Kasumi-1 (cell line): ENCODE data around the gene SELENOO.
A peak's percentile ranks its signal among the peaks of the same experiment; 100 is the strongest.

ENCODE experiments used
- DNase-seq, 2 experiments: peaks; one replicate each; lab custom pipeline; 2025; lab: John Stamatoyannopoulos, UW

The SELENOO gene

DNA sequence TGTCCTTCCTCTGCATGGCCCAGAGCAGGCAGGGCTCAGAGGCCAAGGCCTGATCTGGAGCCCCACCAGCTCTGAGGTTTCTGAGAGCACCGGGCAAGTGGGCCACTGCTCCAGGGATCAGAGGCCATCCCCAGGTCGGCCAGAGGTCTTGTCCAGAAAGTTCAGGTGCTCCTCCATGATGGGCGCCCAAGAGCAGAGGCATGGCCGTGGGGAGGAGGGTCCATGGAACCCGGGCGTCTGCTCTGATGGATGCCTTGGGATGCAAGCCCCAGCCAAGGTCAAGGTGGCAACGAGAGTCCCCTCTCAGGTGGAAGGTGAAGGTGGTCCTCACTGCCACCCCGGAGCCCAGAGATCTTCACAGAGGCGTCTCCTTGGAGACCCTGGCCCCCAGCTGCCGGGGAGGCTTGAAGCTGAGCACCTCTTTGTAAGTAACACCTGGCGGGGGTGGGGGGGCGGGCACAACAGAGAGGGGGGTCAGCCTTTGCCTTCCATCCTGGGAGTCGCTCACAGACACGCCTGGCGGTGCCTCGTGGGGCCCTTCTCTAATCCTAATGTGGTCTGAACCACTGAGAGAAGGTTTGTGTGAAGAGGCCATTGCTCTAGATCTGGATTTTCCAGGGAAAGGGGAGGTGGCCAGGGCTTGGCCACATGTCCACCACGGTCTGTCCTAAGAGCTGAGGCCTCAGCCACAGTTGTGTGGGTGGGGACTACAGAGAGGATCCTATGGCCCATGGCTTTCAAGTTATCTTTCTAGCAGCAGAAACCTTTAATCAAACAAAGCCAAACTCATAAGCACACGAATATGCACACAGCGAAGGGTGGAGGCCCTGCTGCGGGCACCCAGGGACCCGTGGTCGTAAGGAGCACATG, 52.5 kb downstream of the SELENOO start:
- DNase-seq: no peak

DNA sequence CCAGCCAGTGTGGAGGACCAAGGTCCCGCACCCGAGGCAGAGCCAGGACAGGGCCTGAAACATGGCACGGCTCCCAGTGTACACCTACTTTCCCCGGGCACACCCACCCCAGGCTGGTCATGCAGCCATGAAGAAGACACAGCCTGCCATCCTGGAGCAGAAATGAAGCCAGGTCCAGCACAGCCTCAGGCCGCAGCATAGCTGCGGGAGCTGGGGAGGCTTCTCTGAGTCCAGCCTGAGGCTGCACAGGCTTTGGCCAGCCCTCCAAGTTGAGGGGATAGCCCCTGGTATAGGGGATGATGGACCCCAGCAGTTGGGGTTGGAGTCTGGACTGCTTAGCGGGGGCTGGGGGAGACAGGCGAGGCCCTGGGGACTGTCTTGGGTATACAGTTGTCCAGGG, 53.1 kb downstream of the SELENOO start:
- DNase-seq: no peak

DNA sequence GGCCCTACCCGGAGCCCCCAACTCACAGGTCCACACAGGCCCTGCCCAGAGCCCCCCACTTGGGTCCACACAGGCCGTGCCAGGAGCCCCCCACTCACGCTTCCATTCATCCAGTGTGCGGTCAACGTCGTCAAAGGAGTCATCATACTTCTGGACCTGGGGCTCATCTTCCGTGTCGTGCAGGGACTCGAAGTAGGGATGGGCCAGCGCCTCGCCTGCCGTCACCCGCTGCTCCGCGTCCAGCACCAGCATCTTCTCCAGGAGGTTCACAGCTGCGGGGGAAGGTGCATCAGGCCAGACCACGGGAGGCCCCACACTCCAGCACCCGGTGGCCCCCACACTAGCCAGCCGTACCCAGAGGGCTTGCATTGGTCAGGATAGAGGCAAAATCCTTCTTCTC, 54.3 kb downstream of the SELENOO start:
- no peak for DNase-seq

DNA sequence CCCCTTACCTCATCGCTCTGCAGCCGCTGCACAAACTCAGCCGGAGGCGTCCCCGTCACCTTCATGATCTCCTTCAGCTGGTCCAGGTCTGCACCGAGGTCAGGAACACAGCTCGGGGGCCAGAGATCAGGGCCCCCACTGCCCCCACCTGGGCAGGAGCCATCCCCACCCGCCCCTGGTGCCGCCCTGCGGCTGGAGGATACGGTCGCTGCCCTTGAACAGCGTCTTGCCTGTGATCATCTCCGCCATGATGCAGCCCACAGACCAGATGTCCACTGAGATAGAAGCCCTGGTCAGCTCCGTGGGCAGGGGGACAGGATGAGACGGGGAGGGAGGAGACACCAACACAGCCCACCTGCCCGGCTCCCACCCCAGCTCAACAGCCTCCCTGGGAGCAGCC, 54.8 kb downstream of the SELENOO start:
- DNase-seq: no peak

DNA sequence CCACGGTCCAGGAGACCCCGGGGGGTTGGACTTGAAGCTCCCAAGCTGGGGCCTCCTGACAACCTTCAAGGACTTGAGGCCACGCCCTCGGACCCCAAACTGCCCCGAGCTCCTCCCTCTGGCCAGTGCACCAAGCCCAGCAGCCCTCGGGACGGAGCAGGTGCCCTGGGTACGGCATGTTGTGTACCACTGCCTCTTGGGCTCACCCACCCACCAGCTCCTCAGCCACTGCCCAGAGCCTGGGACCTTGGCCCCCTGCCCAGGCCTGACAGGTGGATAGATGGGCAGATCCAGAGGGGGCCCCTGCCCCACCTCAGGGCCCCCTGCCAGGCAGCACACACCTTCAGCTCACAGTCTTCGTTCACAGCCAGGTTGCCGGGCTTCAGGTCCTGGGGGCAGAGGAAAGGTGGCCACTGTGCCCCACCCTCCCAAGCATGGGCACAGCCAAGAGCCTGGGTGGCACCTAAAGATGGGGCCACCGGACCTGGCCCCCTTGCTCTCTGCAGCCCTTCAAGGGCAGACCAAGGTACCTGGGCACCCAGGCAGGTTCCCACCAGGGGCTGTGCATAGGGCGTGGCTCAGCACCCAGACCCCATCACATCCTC, 55.5 kb downstream of the SELENOO start:
- DNase-seq: no peak

DNA sequence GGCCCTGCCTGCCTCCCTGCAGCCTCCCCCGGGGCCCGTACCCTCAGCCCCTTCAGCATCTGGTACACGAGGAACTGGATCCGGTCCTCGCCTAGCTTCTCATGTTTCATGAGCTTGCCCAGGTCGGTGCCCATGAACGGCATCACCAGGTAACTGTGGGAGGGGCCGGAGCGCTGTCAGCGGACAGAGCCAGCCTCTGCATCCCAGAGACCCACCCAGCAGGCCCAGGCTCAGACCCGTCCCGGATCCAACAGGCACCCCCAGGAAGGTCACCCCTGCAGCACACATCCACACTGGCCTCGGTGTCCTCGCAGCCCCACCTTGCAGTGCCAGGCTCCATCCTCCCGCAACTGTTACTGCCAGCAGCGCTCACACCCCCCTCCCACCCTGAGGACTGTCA, 56.2 kb downstream of the SELENOO start:
- no peak for DNase-seq

DNA sequence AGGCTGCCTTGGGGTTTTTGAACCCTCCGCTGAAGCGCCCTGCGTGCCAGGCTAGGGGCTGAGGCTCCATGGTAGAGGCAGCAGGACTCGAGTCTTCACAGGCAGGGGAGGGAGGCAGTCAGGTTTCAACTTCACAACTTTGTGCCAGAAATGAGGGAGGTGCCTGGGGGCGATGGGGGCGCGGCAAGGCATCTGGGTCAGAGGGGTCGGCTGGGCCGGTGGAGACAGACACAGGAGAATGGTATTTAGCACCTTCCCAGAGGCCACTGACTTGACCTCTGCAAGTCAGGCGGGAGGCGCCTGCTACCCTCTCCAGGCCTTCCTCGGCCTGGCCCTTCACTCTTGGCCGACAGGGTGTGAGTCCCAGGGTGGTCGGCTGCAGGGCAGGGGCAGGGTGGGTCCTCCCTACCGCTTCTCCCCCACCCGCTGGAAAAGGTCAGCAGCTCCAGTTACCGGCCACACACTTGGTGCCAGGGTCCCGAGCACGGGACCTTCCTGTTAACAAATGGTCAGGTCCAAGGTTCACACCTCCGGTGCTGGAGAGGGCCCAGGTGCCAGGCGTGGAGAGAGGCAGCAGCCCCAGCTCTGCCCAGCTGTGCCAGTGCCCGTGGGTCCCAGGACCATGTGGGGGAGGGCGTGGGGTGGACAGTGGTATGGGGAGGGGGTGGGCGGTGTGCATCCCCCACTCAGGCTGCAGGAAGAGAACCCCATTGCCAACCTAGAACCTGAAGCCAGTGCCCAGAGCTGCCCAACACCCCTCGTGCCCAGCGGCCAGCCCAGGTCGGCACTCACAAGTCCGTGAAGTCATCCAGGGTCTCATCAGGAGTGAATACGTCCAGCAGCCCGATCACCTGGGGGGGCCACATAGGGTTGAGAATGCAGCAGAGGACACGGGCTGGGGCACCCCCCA, 56.9 kb downstream of the SELENOO start:
- DNase-seq: no peak

DNA sequence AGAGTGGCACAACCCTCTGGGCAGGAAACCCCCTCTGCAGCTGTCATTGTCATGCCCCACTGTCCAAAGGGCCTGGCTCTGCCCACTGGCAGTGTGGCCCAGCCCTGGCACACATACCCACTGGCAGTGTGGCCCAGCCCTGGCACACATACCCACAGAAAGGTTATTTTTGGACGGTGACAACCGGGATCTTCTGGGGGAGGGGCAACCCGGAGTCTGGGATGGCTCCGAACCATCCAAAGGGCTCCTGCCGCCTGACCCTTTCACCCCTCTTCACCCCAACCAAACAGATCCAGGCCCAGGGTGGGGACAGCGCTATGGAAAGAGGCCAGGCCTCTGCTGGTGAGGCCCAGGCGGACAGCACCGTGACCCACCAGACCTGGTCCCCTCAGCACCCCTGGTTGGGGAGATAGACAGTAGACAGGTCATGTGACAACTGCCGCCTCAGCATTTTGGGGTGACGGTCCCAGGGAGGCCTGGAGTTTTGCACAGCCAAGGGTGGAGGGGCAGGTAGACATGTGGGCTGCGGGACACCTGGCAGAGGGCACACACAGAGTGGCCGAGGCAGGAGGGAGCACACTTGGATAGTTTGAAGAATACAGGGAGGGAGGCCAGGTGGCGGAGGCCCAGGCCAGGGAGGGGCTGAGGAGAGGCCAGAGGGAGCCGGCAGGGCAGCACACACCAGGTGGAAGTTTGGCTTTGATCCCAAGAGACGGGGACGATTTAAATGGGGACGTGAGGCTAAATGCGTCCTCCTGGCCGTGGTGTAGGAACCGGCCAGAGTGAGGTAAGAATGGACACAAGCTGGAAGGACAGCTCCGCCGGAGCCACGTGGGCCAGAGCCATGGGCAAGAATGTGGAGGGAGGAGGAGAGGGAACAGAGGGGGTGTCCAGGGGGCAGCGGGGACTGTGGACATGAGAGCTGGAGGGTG, 57.8 kb downstream of the SELENOO start:
- DNase-seq: no peak

DNA sequence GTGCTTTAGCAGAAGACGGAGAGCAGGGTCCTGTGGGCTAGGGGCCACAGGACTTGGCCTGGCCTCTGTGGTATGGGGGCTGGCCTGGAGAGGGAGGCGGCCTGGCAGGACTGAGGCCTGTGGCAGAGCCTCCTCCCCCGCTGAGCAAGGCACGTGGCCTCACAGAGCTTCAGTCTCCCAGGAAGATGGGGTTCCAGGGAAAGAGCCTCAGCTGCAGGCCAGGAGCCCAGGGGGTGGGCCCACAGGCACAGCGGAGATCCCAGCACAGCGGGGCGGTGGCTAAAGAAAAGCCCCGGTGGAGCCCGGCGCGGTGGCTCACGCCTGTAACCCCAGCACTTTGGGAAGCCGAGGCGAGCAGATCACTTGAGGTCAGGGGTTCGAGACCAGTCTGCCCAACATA, 58.5 kb downstream of the SELENOO start:
- DNase-seq: no peak

DNA sequence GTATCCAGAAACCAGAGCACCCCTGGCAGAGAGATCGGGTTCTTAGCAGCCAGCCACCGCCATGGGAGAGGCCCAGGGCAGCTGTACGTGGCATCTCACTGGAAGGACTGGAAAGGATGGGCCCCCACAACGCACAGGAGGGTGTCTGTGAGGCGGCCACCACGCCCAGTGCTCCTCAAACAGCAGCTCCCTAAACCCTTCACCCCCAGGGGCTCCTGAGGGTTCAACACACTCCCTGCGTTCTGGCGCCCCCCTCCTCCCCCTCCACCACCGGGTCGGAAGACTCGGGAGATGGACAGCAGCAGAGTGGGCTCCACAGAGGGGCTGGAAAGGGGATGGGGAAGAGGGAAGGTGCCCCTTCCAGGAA, 59.6 kb downstream of the SELENOO start:
- no peak for DNase-seq

DNA sequence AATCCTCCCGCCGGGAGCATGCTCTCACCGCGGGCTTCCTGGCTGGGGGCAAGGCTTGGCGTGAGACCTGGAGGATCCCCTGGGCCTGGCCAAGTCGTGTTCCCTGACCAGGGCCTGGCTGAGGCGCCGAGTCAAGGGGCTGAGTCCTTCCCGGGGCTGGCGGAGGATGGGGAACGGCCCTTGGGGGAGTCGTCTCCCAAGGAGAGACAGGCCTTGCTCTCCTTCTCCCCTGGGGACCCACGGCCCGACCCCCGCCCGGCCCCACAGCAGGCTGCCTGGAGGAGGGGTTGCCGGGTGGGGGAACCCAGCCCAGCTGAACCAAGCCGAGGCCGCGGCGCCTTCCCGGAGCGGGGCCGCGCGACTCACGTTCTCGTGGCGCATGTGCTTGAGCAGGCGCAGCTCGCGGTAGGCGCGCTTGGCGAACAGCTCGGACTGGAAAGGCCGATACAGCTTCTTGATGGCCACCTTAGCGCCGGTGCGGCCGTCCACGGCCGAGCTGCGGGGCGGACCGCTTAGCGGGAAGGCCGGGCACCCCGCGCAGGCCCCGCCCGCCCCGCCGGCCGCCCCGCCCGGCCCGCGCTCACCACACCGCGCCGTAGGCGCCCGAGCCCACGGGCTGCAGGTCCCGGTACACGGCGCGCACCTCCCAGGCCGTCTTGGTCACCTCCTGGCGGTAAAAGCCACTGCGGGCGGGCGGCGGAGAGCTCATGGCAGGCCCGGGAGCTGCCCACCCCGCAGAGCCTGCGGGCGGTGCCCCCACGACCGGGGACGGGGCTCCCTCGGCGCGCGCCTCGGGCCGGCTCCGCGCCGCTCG, 60.2 kb downstream of the SELENOO start:
- peak; percentile 29 to 40 for DNase-seq

DNA sequence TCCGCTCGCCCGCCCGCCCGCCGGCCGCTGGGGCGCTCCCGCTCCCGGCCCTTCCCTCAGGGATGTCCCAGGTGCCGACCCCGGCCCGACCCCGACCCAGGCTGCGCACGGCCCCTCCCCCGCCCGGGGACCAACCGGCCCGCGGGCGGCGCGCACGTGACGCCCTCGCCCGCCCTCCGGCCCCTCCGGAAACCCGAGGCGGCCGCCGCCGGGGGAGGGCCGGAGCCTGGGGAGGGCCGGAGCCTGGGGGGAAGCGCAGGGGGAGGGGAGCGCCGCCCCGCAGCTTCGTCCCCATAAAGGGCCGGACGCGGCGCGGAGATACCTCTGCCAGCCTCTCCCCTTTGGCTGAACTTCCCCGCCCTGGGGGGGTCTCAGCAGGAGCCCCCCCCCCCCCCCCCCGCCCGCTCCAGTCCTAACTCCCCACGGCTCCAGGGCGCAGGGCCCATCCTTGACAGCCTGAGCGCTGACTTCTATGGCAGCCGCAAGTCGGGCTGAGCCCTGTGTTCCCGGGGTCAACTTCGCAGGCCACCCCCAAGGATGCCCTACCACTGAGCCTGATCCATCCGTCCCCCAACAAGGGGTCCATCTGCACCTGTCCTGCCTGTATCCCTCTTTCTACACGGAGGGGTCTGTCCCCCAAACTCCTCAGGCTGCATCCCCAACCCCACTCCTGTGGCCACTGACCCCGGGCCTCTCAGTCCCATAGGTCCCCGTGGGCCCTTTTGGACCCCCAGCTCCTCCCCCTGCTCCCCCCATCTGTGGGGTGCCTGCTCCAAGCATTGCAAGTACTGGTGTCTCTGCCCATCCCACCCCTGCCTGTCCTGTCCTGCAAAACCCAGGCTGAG, 61.0 kb downstream of the SELENOO start, which contains the start of gene MAPK12:
Gene MAPK12 (minus strand): TSS at position 69 of the 845 bp plus-strand sequence. CDS start 174 bp downstream, outside the sequence.
- DNase-seq: peak; percentile 20 to 22

DNA sequence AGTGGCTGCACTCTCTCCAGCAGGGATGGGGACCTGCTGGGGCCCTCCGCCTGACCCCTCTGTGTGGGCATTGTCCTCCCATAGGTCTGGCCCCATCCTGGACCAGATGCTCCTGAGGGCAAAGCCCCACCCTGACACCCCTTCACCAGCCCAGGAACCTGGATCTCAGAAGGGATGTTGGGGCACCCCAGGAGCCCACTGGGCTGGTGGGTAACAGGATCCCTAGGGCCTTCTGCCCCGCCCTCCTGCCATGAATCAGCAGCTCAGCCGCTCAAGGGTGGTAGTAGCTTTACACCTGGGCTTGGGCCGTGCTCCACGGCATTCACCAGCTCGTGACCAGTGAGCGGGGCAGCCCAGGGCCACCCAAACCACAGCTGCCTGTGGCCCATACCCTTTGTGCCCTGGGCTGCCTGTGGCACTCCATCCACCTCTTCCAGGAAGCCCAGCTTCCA, 61.7 kb downstream of the SELENOO start:
- no peak for DNase-seq

DNA sequence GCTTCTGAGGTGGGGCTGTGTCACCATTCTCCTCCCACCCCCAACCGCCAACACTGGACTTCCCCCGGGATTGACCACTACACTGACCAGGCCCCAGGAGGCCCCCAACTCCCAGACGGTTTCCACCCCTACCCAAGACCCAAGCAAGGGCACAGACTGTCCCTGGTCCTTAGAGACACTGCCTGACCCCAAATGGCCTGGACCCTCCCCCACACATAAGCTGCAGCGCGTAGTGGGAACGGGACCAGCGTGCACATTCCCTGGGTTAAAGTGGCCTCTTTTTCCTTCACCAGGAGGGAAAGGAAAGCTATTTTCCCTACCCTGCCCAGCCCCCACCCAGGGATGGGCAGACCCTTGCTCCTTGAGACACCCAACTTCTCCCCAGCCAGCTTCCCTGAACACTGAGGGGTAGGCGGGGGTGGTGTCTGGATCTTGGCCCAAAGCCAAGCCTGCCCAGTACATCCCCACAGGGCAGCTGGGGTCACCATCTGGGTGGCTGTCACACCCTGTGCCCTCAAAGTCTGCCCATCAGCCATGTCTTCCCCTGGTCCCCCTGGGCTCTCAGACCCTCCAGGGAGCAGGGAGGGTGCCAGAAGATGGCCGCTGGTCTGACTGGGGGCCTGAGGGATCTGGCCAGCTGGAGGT, 62.3 kb downstream of the SELENOO start:
- no peak for DNase-seq

DNA sequence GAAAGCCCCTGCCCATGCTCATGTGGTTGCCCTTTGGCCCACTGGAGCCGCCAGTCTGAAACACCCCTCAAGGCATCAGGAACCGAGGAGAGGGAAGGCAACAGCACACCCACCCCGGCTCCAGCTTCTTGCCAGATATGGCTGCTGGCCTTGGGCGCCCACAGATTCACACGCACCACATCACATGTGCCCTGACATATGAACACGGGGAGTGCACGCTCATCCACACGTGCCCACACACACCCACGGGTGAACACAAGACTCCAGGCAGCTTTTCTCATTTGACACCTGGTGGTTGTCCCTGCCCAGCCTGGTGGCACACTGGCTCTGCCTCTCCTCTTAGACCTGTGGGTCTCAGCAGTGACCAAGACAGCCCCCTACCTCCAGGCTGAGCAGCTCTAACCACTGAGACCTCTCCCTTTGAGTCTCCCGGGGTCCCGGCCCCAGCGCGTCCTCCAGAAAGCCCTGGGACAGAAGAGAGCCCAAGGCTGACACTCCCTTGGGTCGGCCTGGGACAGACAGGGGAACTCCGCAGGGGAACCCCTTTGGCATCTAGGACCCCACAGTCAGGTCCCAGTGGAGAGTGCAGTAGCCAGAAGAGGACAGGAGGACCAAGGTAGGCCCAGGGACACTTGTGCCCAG, 63.4 kb downstream of the SELENOO start:
- DNase-seq: no peak

DNA sequence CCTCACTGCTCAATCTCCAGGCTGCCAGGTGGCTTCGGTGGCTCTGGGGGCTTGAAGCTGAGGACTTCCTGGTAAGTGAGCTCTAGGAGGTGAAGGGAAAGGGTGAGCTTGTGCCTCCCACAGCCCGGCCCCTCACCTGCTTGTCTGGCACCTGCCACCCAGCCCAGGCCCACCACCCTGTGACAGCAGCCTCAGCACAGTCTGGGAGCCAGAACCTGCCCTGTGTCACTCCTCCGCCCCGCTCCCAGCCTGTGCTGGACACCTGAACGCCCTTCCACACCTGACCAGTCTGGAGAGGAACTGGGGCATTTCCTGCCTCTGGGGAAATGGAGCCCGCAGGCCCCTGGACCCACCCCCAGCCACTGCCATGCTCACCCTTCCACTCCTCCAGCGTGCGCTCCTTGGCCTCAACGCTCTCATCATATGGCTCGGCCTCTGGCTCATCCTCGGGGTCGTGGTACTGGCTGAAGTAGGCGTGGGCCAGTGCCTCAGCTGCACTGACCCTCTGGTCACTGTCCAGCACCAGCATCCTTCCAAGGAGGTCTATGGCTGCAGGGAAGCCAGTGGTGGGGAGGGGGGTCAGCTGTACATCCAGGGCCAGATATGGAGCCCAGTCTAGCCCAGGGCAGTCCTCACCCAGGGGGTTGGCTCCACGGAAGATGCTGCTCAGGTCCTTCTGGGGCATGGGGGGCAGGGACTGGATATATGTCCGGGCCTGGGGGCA, 64.3 kb downstream of the SELENOO start:
- DNase-seq: no peak

DNA sequence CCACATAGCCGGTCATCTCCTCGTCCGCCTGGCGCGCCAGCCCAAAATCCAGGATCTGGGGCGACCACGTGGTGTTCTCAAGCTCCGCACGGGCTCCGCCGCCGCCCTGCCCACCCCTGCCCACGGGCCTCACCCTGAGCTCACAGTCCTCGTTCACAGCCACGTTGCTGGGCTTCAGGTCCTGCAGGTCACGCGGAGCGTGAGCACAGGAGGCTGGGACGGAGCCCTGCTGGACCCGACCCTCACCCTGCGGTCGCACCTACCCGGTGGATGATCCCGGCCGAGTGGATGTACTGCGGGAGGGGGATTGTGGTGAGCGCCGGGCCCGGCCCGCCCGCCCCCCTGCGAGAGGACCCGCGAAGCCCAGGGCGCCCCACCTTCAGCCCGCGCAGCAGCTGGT, 66.2 kb downstream of the SELENOO start:
- no peak for DNase-seq
